Ishikawa (cell line): ENCODE results near the gene OXCT1.

Source experiments
- CEBPB ChIP-seq: IDR thresholded peaks from 2 replicates; pipeline ENCODE4 v1.6.1; 2012
- CREB1 ChIP-seq: IDR thresholded peaks from 2 replicates; pipeline ENCODE4 v1.6.1; 2012; ENCODE audit warnings: low read depth
- EGR1 ChIP-seq: IDR thresholded peaks from 2 replicates; pipeline ENCODE4 v1.6.1; 2012
- EP300 ChIP-seq: IDR thresholded peaks from 2 replicates; pipeline ENCODE4 v1.6.1; 2012; ENCODE audit warnings: borderline replicate concordance
- FOXM1 ChIP-seq: IDR thresholded peaks from 2 replicates; pipeline ENCODE4 v1.6.1; 2012; ENCODE audit warnings: low read depth, borderline replicate concordance
- NFIC ChIP-seq: IDR thresholded peaks from 2 replicates; pipeline ENCODE4 v1.6.1; 2012
- RAD21 ChIP-seq: IDR thresholded peaks from 2 replicates; pipeline ENCODE4 v1.6.1; 2012; ENCODE audit warnings: low read depth
- REST ChIP-seq: IDR thresholded peaks from 2 replicates; pipeline ENCODE4 v1.6.1; 2012; ENCODE audit warnings: low read depth, mild to moderate bottlenecking
- TAF1 ChIP-seq: IDR thresholded peaks from 2 replicates; pipeline ENCODE4 v1.6.1; 2012; ENCODE audit warnings: low read depth, mild to moderate bottlenecking
- TCF12 ChIP-seq: IDR thresholded peaks from 2 replicates; pipeline ENCODE4 v1.6.1; 2012; ENCODE audit warnings: low read depth
- TEAD4 ChIP-seq: IDR thresholded peaks from 2 replicates; pipeline ENCODE4 v1.6.1; 2012
- USF1 ChIP-seq: IDR thresholded peaks from 2 replicates; pipeline ENCODE4 v1.6.1; 2012
- YY1 ChIP-seq: IDR thresholded peaks from 2 replicates; pipeline ENCODE4 v1.6.1; 2012; ENCODE audit warnings: low read depth
- ZBTB7A ChIP-seq: IDR thresholded peaks from 2 replicates; pipeline ENCODE4 v1.6.1; 2012; ENCODE audit warnings: low read depth
- TF ChIP-seq, protein P1 (sequence below): IDR thresholded peaks from 2 replicates; pipeline ENCODE4 v1.6.1; 2012

The OXCT1 gene

DNA sequence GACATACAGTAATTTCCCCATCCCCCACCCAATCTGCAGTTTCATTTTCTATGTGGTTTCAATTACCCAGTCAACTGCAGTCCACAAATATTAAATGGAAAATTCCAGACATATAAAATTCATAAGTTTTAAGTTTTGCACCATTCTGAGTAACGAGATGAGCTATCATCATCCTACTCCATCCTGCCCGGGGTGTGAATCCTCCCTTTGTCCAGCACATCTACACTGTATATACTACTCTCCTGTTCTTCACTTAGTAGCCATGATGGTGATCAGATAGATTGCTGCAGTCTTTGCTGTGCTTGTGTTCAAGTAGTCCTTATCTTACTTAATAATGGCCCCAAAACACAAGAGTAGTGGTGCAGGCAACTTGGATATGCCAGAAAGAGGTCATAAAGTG lies 11.3 kb downstream of the OXCT1 start:
- no peak for TF ChIP-seq CREB1
- no peak for TF ChIP-seq TEAD4
- no peak for TF ChIP-seq USF1
- no peak for TF ChIP-seq ZBTB7A
- no peak for TF ChIP-seq REST
- TF ChIP-seq RAD21 = no peak
- no peak for TF ChIP-seq CEBPB
- TF ChIP-seq NFIC = no peak
- TF ChIP-seq TCF12 = no peak
- TF ChIP-seq YY1 = no peak

DNA sequence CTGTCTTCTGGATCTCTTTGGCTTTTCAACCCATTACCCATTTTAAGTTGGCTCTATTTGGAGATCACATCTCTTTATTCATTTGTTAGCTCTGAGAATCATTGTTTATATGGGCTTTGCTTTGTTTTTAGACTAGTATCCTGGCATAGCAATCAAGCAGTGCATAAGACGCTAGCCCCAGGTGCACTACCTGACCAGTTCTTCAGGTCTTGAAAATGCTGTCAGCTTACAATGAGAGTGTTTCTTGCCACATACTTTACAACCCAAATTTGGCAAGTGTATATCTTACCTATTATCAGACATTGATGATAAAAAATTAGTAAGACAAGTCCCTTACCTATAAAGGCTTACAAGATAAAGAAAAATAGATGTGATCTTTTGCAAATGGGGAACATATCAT lies 12.2 kb downstream of the OXCT1 start:
- TF ChIP-seq YY1 = no peak
- no peak for TF ChIP-seq USF1
- no peak for TF ChIP-seq CEBPB
- no peak for TF ChIP-seq NFIC
- TF ChIP-seq EGR1 = no peak
- no peak for TF ChIP-seq CREB1
- TF ChIP-seq TAF1 = no peak
- TF ChIP-seq TCF12 = no peak

DNA sequence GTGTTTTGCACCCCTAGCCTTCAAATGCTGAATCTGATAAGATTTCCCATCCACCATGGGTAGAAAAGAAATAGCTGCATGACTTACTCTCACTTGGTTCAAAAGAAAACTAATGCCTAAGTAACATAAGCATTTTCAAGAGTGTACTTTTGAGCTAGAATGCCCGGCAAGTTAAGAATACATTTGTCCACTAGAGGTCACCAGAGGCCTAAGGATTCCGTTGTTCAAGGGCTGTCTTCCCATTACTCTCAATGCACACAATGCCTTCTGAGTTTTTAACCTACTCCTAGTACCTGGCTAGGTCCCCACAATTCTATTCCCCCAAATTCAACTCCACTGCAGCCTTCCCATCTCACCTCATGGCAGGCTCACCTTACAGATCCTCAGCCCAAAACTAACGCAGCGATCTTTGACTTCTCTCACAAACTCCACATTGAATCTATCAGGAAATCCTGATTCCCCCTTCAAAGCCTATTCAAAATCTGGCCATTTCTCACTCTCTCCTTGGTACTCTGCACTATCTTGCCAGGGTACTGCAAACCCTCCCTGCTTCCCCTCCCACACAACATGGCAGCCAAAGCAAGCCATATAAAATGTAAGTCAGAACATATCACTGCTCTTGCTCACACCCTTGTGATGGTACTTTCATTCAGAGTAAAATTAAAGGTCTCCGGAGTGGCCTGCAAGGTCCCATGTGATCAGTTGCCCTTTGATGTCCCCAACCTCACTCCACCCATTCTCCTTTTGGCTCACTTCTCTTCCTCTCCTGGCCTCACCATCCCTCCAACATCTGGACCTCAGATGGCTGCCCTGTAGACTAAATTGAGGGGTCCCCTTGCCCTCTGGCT lies 13.4 kb downstream of the OXCT1 start:
- TF ChIP-seq EP300 = no peak
- TF ChIP-seq FOXM1 = no peak
- no peak for TF ChIP-seq TAF1
- TF ChIP-seq, protein P1, sequence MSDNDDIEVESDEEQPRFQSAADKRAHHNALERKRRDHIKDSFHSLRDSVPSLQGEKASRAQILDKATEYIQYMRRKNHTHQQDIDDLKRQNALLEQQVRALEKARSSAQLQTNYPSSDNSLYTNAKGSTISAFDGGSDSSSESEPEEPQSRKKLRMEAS = no peak
- peak; percentile 85 for TF ChIP-seq RAD21
- no peak for TF ChIP-seq CREB1

DNA sequence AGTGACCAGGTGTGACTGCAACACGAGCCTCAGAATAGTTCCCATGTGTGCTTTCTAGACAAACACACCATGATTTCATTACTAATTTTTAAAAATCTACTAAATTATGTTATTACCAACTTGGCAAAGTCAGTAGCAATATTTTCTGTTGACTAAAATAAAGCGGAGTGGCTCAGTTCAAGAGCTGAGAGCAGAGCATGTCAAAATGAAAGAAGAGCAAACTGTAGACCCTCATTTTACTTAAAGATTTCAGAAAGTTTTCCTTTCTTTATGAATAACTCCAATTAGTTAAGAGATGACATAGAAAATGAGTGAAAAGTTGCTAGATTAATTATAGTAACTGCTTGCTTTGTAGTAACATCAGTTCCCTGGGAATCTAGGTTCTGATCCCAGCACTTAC lies 17.9 kb downstream of the OXCT1 start:
- TF ChIP-seq CREB1 (no peak), REST (no peak), TCF12 (no peak), NFIC (no peak), CEBPB (no peak), RAD21 (no peak), TEAD4 (no peak), EP300 (no peak), USF1 (no peak), EGR1 (no peak), TAF1 (no peak), FOXM1 (no peak), YY1 (no peak), ZBTB7A (no peak)
- TF ChIP-seq, protein P1 = no peak

DNA sequence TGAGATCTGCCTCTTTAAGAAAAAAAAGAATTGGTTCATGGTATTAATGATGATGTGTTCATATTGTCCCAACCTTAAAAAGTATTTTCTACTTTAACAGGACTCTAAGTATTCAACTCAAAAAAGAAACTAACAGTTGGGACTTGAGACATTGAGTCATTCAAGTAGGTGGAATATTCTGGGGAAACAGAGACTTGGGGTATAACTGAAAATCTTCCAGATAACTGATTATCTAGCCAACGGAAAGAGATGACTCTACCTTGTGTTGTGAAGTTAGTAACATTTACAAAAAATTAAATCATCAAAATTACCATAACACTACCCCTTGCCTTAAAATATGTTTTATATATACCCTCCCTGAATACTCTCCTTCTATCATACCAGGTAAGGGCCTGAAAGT lies 19.1 kb downstream of the OXCT1 start:
- TF ChIP-seq TCF12 (no peak), TEAD4 (no peak), FOXM1 (no peak), CEBPB (no peak), RAD21 (no peak), REST (no peak), CREB1 (no peak), YY1 (no peak), EP300 (no peak), USF1 (no peak), ZBTB7A (no peak), NFIC (no peak), TAF1 (no peak)
